NAMALWA (cell line): ENCODE measurements around the gene CBX2.
A peak's percentile ranks its signal among the peaks of the same experiment; 100 is the strongest.

ENCODE experiments used
- DNase-seq: peaks from one replicate; pipeline ENCODE4 v3.0.0-alpha.2; 2015; ENCODE audit warnings: low spot score

The CBX2 gene

GRCh38 chr17:79829457-79829856 lies 51.5 kb downstream of the CBX2 start:
- DNase-seq, result no peak

GRCh38 chr17:79830303-79830702 lies 52.4 kb downstream of the CBX2 start:
- no peak for DNase-seq

- DNase-seq, result no peak
These were observed 52.9 kb downstream of the CBX2 start for GRCh38 chr17:79830763-79831264.

- DNase-seq, result no peak
These were observed 53.6 kb downstream of the CBX2 start for GRCh38 chr17:79831265-79832217.

- DNase-seq, result no peak
These were observed 54.5 kb downstream of the CBX2 start for GRCh38 chr17:79832218-79833109.

GRCh38 chr17:79833110-79833450 lies 55.1 kb downstream of the CBX2 start:
- DNase-seq, result no peak

- no peak for DNase-seq
These were observed 56.0 kb downstream of the CBX2 start for GRCh38 chr17:79833744-79834564.

- peak; percentile 55 for DNase-seq
These were observed 56.9 kb downstream of the CBX2 start for GRCh38 chr17:79834565-79835469.

GRCh38 chr17:79835470-79835899 lies 57.5 kb downstream of the CBX2 start:
- no peak for DNase-seq

- no peak for DNase-seq
These were observed 58.1 kb downstream of the CBX2 start for GRCh38 chr17:79835953-79836509.

- no peak for DNase-seq
These were observed 58.6 kb downstream of the CBX2 start for GRCh38 chr17:79836510-79836971.

GRCh38 chr17:79836972-79837887 lies 59.3 kb downstream of the CBX2 start:
- DNase-seq, result peak; percentile 95
